Gastroesophageal sphincter (tissue), 4 donors: Measurements from ENCODE around the gene HAUS6. TPM values are rescaled to one million over a fixed set of nuclear protein-coding genes. Genes with fewer than 3 reads are reported as not detected.
A peak's percentile ranks its signal among the peaks of the same experiment; 100 is the strongest.

Experiments used
- ATAC-seq: fragments of 150-250 bp; one replicate; pipeline ENCODE4 v1.9.1; 2016; ENCODE audit warnings: mild to moderate bottlenecking, moderate library complexity
- H3K27ac ChIP-seq, 4 donors: fragments of 200-600 bp; sonication (generic) in 3 of 4; 1 replicate in 3 of 4; 2 replicates in 1 of 4; pipeline ENCODE4 v1.5.1; 2016 to 2019
- H3K27me3 ChIP-seq: fragments of 200-600 bp; sonication (generic); one replicate; pipeline ENCODE4 v1.5.1; 2019
- H3K36me3 ChIP-seq, 2 donors: fragments of 200-600 bp; sonication (generic); one replicate each; pipeline ENCODE4 v1.5.1; 2019; ENCODE audit warnings: control low read depth in 1 of 2
- H3K4me1 ChIP-seq, 3 donors: fragments of 200-600 bp; sonication (generic); 1 replicate in 2 of 3; 2 replicates in 1 of 3; pipeline ENCODE4 v1.5.1; 2016 to 2019; ENCODE audit warnings: control low read depth in 2 of 3
- H3K4me3 ChIP-seq, 2 donors: fragments of 200-600 bp; sonication (generic); one replicate each; pipeline ENCODE4 v1.5.1; 2019; ENCODE audit warnings: mild to moderate bottlenecking in 1 of 2, moderate library complexity in 1 of 2
- H3K9me3 ChIP-seq, 3 donors: fragments of 200-600 bp; sonication (generic); one replicate each; pipeline ENCODE4 v1.5.1; 2017 to 2019; ENCODE audit warnings: control low read depth in 2 of 3
- EP300 ChIP-seq: sonication (generic); formaldehyde crosslinking; IDR thresholded peaks from one replicate; pipeline ENCODE4 v1.6.1; 2017; ENCODE audit warnings: antibody characterized with exemption, mild to moderate bottlenecking
- POLR2A ChIP-seq, 2 donors: fragments of 450-650 bp; IDR thresholded peaks; one replicate each; pipeline ENCODE4 v1.6.1; 2017; ENCODE audit warnings: antibody characterized with exemption in 2 of 2, mild to moderate bottlenecking in 2 of 2, moderate library complexity in 1 of 2
- POLR2AphosphoS5 ChIP-seq: sonication (generic); formaldehyde crosslinking; IDR thresholded peaks from one replicate; pipeline ENCODE4 v1.6.1; 2017; ENCODE audit warnings: antibody characterized with exemption
- WGBS, 2 donors: methylation state at CpG; one replicate each; pipeline ENCODE4 v1.1.5; 2018; ENCODE audit warnings: low coverage in 1 of 2; 5-methylcytosine and 5-hydroxymethylcytosine counted together
- total RNA-seq, 4 donors: library from RNA; depleted of rRNA; stranded (reverse); fragments of >200 nt; gene quantifications; one replicate each; pipeline ENCODE4 v1.1.0, GENCODE V29; 2016
- TF ChIP-seq, protein P1 (sequence below), 4 experiments: fragments of 200-600 bp in 2 of 4; fragments of 450-650 bp in 2 of 4; sonication (generic) in 1 of 4; IDR thresholded peaks; one replicate each; pipeline ENCODE4 v1.5.1; 2017 to 2019; ENCODE audit warnings: antibody characterized with exemption in 4 of 4, mild to moderate bottlenecking in 2 of 4, moderate library complexity in 2 of 4

The HAUS6 gene
- total RNA-seq, 4 donors from 2014 or later, result 7.3 to 16.5 (median 9.8) TPM

DNA sequence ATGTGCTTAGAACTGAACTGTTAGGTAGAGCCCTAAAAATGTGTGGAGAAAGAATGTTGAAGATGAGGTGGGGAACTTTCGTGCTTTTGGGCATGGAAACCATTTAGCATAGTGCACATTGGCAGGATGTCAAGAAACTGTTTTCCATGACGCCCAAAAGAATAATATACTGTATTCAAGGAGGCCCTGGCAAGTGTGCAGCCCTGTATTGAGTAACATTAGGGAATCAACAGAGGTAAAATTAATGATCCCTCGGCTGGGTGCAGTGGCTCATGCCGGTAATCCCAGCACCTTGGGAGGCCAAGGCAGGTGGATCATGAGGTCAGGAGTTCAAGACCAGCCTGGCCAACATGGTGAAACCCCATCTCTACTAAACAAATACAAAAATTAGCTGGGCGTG, 45.5 kb upstream of the HAUS6 start:
- Histone ChIP-seq H3K9me3 (no peaks in the 10 kb centered on the region), H3K27ac (no peak overlapping the region), H3K4me1 (no peaks in the 10 kb centered on the region), H3K36me3 (no peaks in the 10 kb centered on the region), H3K27me3 (no peaks in the 10 kb centered on the region), H3K4me3 (no peak overlapping the region)
- ATAC-seq, result no peak
- WGBS, 2 donors, result 44% methylated on average over 3 of the region's 5 CpGs; no CpG with 5 or more reads in 1 of the 2 donors
- TF ChIP-seq EP300 (no peak), POLR2A (IDR thresholded peaks at IDR 0.05) (no peak), POLR2AphosphoS5 (no peak)
- TF ChIP-seq, protein P1, sequence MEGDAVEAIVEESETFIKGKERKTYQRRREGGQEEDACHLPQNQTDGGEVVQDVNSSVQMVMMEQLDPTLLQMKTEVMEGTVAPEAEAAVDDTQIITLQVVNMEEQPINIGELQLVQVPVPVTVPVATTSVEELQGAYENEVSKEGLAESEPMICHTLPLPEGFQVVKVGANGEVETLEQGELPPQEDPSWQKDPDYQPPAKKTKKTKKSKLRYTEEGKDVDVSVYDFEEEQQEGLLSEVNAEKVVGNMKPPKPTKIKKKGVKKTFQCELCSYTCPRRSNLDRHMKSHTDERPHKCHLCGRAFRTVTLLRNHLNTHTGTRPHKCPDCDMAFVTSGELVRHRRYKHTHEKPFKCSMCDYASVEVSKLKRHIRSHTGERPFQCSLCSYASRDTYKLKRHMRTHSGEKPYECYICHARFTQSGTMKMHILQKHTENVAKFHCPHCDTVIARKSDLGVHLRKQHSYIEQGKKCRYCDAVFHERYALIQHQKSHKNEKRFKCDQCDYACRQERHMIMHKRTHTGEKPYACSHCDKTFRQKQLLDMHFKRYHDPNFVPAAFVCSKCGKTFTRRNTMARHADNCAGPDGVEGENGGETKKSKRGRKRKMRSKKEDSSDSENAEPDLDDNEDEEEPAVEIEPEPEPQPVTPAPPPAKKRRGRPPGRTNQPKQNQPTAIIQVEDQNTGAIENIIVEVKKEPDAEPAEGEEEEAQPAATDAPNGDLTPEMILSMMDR (IDR thresholded peaks at IDR 0.05), result no peak

DNA sequence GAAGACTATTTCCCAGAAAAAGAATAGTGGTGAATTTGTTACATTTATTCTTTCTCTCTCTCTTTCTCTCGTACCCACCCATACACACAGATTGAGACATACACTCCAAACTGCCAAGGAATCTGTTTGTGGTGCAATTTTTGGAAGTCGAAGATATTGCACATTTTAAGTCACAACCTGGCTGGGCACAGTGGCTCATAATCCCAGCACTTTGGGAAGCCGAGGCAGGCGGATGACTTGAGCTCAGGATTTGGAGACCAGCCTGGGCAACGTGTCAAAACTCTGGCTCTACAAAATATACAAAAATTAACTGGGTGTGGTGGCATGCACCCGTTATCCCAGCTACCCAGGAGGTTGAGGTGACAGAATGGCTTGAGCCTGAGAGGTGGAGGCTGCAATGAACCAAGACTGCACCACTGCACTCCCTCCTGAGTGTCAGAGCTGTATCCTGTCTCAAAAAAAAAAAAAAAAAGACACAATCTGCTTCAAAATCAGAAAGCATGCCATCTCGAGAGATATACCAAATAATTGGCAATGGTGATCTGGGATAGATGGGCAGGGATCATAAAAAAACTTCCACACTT, 43.8 kb upstream of the HAUS6 start:
- TF ChIP-seq POLR2A (IDR thresholded peaks at IDR 0.05) (no peak), POLR2AphosphoS5 (no peak), EP300 (no peak)
- TF ChIP-seq, protein P1 (IDR thresholded peaks at IDR 0.05), result no peak
- no peaks in the 10 kb centered on the region for H3K36me3 ChIP-seq

DNA sequence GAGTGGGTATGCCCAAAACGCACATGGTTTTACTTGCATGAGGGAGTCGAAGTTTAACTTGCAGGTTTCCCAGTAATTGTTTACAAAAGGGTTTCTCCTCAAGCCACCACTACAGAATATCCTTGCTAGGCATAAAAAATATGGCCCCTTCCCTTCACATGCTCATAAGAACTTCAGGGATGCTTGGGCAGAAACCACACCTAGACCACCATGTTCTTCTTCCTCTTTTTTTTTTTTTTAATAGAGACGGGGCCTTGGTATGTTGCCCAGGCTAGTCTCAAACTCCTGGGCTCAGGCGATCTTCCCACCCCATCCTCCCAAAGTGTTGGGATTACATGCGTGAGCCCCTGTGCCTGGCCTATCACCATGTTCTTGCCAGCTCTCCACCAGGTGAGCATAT, 43.2 kb upstream of the HAUS6 start:
- Histone ChIP-seq H3K4me3 (no peak overlapping the region), H3K36me3 (no peaks in the 10 kb centered on the region), H3K27me3 (no peaks in the 10 kb centered on the region), H3K27ac (no peak overlapping the region), H3K4me1 (no peaks in the 10 kb centered on the region), H3K9me3 (no peaks in the 10 kb centered on the region)
- TF ChIP-seq, protein P1 (IDR thresholded peaks at IDR 0.05), result no peak
- ATAC-seq, result no peak
- WGBS, 2 donors, result 76 to 85% methylated on average over 5 of the region's 5 CpGs

More for the DNA sequence above, 43.8 kb upstream of the HAUS6 start:
- peak; percentile 59 for ATAC-seq
- Histone ChIP-seq H3K9me3 (no peaks in the 10 kb centered on the region), H3K4me3 (no peak overlapping the region), H3K27ac (no peak overlapping the region), H3K27me3 (no peaks in the 10 kb centered on the region), H3K4me1 (no peaks in the 10 kb centered on the region)
- 75 to 80% methylated on average over 7 of the region's 7 CpGs for WGBS, 2 donors

DNA sequence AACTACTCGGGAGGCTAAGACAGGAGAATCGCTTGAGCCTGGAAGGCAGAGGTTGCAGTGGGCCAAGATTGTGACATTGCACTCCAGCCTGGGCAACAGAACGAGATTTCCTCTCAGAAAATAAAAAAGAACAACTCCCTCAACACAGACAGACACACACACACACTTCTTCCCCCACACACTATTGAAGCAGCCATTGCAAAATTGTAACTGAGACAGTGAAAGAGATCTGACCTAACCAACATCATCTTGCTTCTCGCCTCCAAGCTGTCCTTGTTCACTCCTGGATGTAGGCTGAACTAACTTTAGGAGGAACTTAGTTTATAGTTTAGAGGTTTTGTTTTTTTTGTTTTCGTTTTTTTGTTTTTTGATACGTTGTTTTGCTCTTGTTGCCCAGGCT, 37.6 kb upstream of the HAUS6 start:
- Histone ChIP-seq H3K9me3 (no peaks in the 10 kb centered on the region), H3K27me3 (no peaks in the 10 kb centered on the region), H3K27ac (no peak overlapping the region), H3K4me3 (no peak overlapping the region), H3K4me1 (no peaks in the 10 kb centered on the region), H3K36me3 (no peaks in the 10 kb centered on the region)
- 76 to 100% methylated on average over 2 to 5 of the region's 6 CpGs for WGBS, 2 donors
- no peak for ATAC-seq
- TF ChIP-seq POLR2A (IDR thresholded peaks at IDR 0.05), result no peak
- TF ChIP-seq EP300, result no peak
- TF ChIP-seq, protein P1 (IDR thresholded peaks at IDR 0.05), result no peak

DNA sequence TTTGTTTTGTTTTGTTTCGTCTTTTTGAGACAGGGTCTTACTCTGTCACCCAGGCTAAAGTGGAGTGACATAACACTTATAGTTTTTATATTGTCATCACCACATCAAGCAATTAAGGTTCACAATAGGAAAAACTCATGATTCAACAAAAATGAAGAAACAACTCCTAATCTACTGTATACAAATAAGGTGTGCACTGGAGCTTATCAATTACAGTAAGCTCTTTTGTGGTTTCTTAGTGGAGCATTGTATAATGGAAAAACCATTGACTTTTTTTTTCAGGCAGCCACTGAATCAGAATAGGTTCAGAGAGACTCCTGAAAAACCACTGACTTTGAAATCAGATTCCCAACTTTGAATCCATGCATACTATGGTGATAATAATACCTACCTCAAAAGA, 35.4 kb upstream of the HAUS6 start:
- no peaks in the 10 kb centered on the region for H3K36me3 ChIP-seq

More for the DNA sequence above, 35.4 kb upstream of the HAUS6 start:
- TF ChIP-seq POLR2AphosphoS5, result no peak
- TF ChIP-seq EP300, result no peak
- no peak for TF ChIP-seq POLR2A (IDR thresholded peaks at IDR 0.05)
- TF ChIP-seq, protein P1 (IDR thresholded peaks at IDR 0.05), result no peak
- H3K9me3 ChIP-seq, result no peaks in the 10 kb centered on the region
- ATAC-seq, result no peak
- no peaks in the 10 kb centered on the region for H3K27me3 ChIP-seq
- no peak overlapping the region for H3K27ac ChIP-seq
- H3K4me1 ChIP-seq, result no peaks in the 10 kb centered on the region
- 43 to 89% methylated on average over 1 of the region's 1 CpG for WGBS, 2 donors
- no peak overlapping the region for H3K4me3 ChIP-seq
